Activated naive CD8-positive, alpha-beta T cell treated with anti-CD3 and anti-CD28 coated beads, Interleukin-2, amount 50 U/mL, for 16 hours (primary cell): ENCODE results near the gene LBX1.

ENCODE experiments used
- DNase-seq: peaks from one replicate; pipeline ENCODE4 v3.0.0-alpha.2; 2020; ENCODE audit warnings: low read depth, low spot score

LBX1 gene, protein sequence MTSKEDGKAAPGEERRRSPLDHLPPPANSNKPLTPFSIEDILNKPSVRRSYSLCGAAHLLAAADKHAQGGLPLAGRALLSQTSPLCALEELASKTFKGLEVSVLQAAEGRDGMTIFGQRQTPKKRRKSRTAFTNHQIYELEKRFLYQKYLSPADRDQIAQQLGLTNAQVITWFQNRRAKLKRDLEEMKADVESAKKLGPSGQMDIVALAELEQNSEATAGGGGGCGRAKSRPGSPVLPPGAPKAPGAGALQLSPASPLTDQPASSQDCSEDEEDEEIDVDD

DNA sequence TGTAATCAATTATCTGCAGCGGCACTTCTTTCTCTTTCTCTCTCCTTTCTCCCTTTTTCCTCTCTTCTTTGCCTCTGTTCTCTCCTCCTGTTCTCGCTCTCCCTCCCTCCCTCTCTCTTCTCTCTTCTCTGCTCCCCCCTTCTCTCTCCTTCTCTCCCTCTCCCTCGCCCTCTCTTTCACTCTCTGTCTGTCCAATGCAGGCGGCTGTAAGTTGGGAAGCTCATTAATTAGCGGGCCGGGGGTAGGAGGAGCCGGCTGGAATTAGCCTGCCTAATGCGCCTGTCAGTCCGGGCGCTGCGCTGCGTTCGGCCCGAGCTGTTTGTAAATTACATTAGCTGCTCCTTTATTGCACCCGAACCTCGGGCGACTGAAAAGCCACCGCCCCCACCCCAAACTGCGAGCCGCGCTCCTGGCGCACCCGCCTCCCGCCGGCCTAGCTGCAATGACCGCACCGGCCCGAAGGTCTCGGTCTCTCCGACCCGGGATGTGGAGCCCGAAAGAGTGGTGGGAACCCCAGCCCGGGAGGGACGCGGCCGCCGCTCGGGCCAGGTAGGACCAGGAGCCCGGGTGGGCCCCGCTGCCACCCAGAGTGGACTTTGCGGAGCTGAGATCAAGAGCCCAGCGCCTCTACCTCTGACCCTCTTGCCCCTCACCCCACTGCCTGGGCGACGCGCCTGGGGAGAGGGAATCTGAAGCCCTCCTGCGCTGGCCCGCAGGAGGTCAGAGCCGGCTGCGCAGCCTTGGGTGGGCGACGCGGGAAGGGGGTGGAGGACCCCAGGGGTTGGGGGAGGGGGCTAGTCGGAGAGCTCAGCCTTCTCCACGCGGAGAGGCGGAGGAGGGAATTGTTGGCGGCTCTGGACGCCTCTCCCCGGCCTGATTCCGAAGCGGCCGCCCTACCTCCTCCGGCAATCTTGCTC is at the start of gene LBX1:
LBX1 (minus strand) TSS at position 198 of the 917 bp plus-strand sequence. CDS start 648 bp downstream, outside the sequence.
- DNase-seq, result no peak

GRCh38 chr10:101273741-101274140 is 44.5 kb upstream of the LBX1 start:
- no peak for DNase-seq

DNA sequence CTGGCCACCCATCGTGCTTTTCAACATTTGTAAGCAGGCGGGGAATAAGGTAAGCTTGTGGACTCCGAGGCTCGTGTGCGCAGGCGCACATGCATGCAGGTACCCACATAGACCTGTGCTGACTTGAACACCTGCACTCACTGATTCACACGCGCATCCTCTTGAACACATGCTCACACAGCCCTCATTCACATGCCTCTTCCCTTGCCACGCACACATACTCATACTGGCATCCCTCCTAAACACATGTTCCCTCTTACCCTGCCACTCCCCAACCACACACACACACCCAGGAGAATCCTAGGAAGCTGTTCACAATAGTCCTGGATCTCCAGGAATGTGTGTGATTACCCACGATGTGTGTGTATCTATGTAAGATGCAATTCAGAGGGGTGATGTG is 44.1 kb upstream of the LBX1 start:
- no peak for DNase-seq

- peak; percentile 26 for DNase-seq
Observed at GRCh38 chr10:101272229-101272868, 43.1 kb upstream of the LBX1 start.

DNA sequence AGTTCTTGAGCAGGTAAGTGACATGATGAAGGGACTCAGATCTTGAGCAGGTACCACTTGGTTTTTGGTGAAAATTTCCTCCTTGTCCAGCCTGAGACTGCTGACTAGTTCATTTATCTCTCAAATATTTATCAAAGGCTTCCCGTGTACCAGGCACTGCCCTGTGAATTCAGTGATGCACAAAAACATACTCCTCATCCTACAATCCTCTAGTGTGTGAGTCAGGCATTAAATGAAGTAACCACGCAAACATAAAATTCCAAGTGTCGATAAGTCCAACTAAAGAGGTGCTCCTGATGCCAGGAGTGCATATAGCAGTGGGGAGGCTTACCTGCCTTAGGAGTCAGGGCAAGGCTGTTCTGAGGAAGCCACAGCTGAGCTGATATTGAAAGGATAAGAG is 41.5 kb upstream of the LBX1 start:
- DNase-seq, result no peak

DNA sequence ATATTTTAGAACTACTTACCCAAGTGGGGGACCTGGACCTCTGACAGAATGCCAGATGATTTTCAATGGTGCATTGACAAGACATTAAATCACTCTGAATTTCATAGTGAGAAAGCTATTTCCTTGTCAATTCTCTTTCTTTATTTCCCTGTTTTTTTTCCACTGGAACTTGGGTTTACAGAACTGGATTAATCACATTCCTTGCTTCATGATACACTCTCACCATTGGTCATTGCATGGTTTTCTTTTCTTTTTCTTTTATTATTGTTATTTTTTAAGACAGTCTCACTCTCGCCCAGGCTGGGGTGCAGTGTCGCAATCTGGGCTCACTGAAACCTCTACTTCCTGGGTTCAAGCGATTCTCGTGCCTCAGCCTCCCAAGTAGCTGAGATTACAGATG is 38.5 kb upstream of the LBX1 start:
- no peak for DNase-seq

- DNase-seq, result no peak
Observed at GRCh38 chr10:101267290-101267680, 38.0 kb upstream of the LBX1 start.

- DNase-seq, result no peak
Observed at GRCh38 chr10:101266381-101267289, 37.4 kb upstream of the LBX1 start.

DNA sequence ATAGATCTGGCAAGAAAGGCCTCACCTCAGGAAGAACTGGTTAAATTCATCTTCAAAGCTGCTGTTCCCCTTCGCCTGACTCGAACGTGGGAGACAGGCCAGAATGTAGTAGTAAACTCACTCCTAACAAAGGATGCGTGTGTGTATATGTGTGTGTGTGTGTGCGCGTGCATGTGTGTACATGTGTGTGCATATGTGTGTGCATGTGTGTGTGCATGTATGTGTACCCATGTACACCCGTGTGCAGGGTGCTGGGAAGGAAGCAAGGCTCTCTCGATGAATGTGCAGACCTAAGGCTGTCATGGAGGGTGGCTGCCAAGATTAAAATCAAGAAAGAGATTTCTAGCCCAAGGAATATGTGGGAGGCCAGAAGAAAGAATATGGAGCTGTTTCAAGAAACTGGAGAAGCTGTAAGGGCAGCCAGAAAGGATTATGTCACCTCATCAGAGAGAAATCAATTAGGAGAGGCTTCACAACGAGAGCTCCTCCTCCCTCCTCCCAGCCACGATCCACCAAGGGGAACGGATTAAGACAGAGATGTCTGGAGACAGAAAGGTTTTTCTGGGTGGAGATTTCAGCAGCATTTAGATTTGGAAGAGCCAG is 34.0 kb upstream of the LBX1 start:
- no peak for DNase-seq

DNA sequence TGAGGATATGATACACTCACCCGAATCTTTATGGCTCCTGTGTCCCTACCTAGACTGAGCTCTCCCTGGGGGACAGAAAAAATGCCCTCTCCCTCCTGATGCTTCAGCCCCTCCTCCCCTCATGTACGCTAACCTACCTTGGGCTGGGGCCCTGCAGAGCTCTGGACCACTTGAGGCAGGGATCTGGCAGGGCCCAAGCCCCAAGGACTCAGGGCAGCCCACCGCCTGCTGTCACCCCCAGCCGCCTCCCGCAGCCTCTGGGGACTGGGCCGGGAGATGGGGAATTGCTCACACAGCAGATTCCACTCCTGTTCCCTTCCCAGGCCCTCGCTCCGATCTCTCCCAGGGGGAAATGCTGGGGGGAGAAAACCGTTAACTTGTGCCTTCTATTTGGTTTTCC is 32.9 kb upstream of the LBX1 start:
- DNase-seq, result no peak

GRCh38 chr10:101261702-101262101 is 32.4 kb upstream of the LBX1 start:
- DNase-seq, result no peak

- no peak for DNase-seq
Observed at GRCh38 chr10:101260764-101261481, 31.7 kb upstream of the LBX1 start.

- no peak for DNase-seq
Observed at GRCh38 chr10:101258179-101258885, 29.1 kb upstream of the LBX1 start.

- DNase-seq, result no peak
Observed at GRCh38 chr10:101257491-101257890, 28.2 kb upstream of the LBX1 start.

DNA sequence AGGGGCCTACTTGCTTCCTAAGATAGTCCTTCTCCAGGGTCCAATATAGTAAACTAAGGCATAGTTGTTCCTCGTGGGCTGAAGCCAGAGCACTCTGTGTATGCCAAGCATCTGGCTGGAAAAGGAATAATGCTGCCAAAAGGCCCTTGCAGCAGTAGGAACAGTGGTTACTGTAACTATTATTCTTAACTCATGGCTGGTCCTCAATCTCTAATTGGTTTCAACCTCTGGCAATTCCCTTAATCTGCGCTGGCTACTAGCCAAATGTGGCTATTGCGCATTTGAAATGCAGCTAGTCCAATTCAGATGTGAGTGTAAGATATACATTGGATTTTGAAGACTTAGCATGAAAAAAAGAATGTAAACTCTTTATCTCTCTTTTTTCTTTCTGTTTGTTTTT is 27.8 kb upstream of the LBX1 start:
- no peak for DNase-seq

DNA sequence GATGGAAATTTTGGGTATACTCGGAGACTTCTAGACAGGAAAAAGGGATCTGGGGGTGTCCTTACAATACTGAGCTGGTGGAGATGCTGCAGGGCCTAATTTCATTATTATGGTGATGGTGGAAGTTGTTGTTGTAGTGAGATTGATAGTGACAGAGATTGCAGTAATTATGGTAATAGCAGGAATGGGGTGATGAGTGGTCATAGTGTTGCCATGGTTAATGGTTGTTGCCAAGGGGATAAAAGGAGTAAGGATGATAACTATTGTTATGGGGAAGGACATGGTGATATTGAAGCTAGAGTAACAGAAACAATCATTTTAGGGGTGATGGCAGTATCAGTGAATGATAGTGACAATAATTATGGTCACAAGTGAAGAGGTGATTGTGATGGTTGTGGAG is 27.1 kb upstream of the LBX1 start:
- DNase-seq, result no peak

- no peak for DNase-seq
Observed at GRCh38 chr10:101250136-101250535, 20.9 kb upstream of the LBX1 start.

- no peak for DNase-seq
Observed at GRCh38 chr10:101249171-101249581, 19.9 kb upstream of the LBX1 start.

- DNase-seq, result no peak
Observed at GRCh38 chr10:101246639-101247038, 17.4 kb upstream of the LBX1 start.
